ENCODE measurements around the gene ARHGAP18. TPM values are rescaled to one million over a fixed set of nuclear protein-coding genes. Genes with fewer than 3 reads are reported as not detected.

The ARHGAP18 gene
- total RNA-seq, 1 donor from 2014 or later = 38.6 TPM

DNA sequence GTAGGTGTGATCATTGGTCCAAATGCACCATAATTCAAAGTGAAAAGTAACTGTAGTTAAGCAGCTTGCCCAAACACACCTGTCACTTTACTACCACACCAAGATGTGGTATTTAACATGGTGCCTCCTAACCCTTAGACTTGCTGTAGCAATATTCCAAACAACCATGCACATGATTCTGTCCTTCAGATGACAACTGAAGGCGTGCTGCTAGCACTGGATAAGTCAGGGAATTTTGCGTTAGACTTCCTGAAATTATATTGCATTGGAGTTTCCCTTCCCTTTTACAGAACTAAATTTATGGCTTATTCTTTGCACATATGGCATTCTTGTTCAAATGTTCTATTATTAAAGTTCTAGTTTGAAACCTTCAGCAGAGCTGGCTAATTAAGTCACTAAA lies 106.2 kb downstream of the ARHGAP18 start:
- Mint-ChIP-seq H3K9me3 (ENCODE audit: unreplicated experiment) (no peaks in the 10 kb centered on the region), H3K36me3 (ENCODE audit: low read depth, unreplicated experiment) (peaks cover 3% of the 10 kb centered on the region), H3K27ac (ENCODE audit: unreplicated experiment) (no peak overlapping the region), H3K4me3 (ENCODE audit: unreplicated experiment) (no peak overlapping the region), H3K4me1 (ENCODE audit: low read depth, unreplicated experiment) (peaks cover 7% of the 10 kb centered on the region), H3K27me3 (ENCODE audit: low read depth, unreplicated experiment) (no peaks in the 10 kb centered on the region)
- Histone ChIP-seq H2AFZ (ENCODE audit: low read depth, low read length) (no peak overlapping the region), H3K4me2 (ENCODE audit: low read length) (no peak overlapping the region), H3K4me1 (ENCODE audit: insufficient read depth, low read length) (peaks cover 10% of the 10 kb centered on the region), H3K9ac (ENCODE audit: low read length) (no peak overlapping the region), H4K20me1 (ENCODE audit: insufficient read depth, low read length) (no peaks in the 10 kb centered on the region), H3K4me3 (ENCODE audit: insufficient read depth, low read depth, low read length) (no peak overlapping the region), H3K27ac (ENCODE audit: low read depth, low read length) (no peak overlapping the region), H3K36me3 (ENCODE audit: insufficient read depth, low read length) (peaks cover 3% of the 10 kb centered on the region), H3K79me2 (ENCODE audit: insufficient read depth, low read length) (no peaks in the 10 kb centered on the region), H3K9me3 (ENCODE audit: insufficient read depth, low read depth, low read length) (no peaks in the 10 kb centered on the region), H3K27me3 (ENCODE audit: insufficient read depth, low read length) (no peaks in the 10 kb centered on the region)
- FAIRE-seq (no peak), DNase-seq (ENCODE audit: low read depth) (no peak)
- TF ChIP-seq CTCF (IDR thresholded peaks at IDR 0.05; ENCODE audit: insufficient read depth, low read depth, low read length) = no peak
- TF ChIP-seq EZH2 (IDR thresholded peaks at IDR 0.05; ENCODE audit: insufficient read depth, low read length) = no peak

- no peaks in the 10 kb centered on the region for H3K9me3 Mint-ChIP-seq (ENCODE audit: unreplicated experiment)
- no peak overlapping the region for H3K4me3 Mint-ChIP-seq (ENCODE audit: unreplicated experiment)
- no peak overlapping the region for H3K4me2 ChIP-seq (ENCODE audit: low read length)
- no peak overlapping the region for H2AFZ ChIP-seq (ENCODE audit: low read depth, low read length)
- FAIRE-seq (no peak), DNase-seq (ENCODE audit: low read depth) (no peak)
- peaks cover 4% of the 10 kb centered on the region for H3K36me3 ChIP-seq (ENCODE audit: insufficient read depth, low read length)
- H3K9ac ChIP-seq (ENCODE audit: low read length) = no peak overlapping the region
- no peaks in the 10 kb centered on the region for H3K36me3 Mint-ChIP-seq (ENCODE audit: low read depth, unreplicated experiment)
- H3K27ac ChIP-seq (ENCODE audit: low read depth, low read length) = no peak overlapping the region
- H3K4me1 Mint-ChIP-seq (ENCODE audit: low read depth, unreplicated experiment) = peaks cover 4% of the 10 kb centered on the region
- no peaks in the 10 kb centered on the region for H3K4me1 ChIP-seq (ENCODE audit: insufficient read depth, low read length)
- no peak overlapping the region for H3K4me3 ChIP-seq (ENCODE audit: insufficient read depth, low read depth, low read length)
- no peaks in the 10 kb centered on the region for H3K79me2 ChIP-seq (ENCODE audit: insufficient read depth, low read length)
- H3K27me3 ChIP-seq (ENCODE audit: insufficient read depth, low read length) = no peaks in the 10 kb centered on the region
- no peaks in the 10 kb centered on the region for H3K27me3 Mint-ChIP-seq (ENCODE audit: low read depth, unreplicated experiment)
- no peaks in the 10 kb centered on the region for H3K9me3 ChIP-seq (ENCODE audit: insufficient read depth, low read depth, low read length)
- TF ChIP-seq EZH2 (IDR thresholded peaks at IDR 0.05; ENCODE audit: insufficient read depth, low read length) (no peak), CTCF (IDR thresholded peaks at IDR 0.05; ENCODE audit: insufficient read depth, low read depth, low read length) (no peak)
- no peaks in the 10 kb centered on the region for H4K20me1 ChIP-seq (ENCODE audit: insufficient read depth, low read length)
- no peak overlapping the region for H3K27ac Mint-ChIP-seq (ENCODE audit: unreplicated experiment)
Measured at GRCh38 chr6:129601323-129601722, 108.7 kb downstream of the ARHGAP18 start.

GRCh38 chr6:129599467-129599866 lies 110.5 kb downstream of the ARHGAP18 start:
- H3K27ac Mint-ChIP-seq (ENCODE audit: unreplicated experiment) = no peak overlapping the region
- no peaks in the 10 kb centered on the region for H3K79me2 ChIP-seq (ENCODE audit: insufficient read depth, low read length)

More at GRCh38 chr6:129599467-129599866, 110.5 kb downstream of the ARHGAP18 start:
- Histone ChIP-seq H3K27ac (ENCODE audit: low read depth, low read length) (no peak overlapping the region), H2AFZ (ENCODE audit: low read depth, low read length) (no peak overlapping the region), H3K4me1 (ENCODE audit: insufficient read depth, low read length) (no peaks in the 10 kb centered on the region), H3K4me2 (ENCODE audit: low read length) (no peak overlapping the region), H3K4me3 (ENCODE audit: insufficient read depth, low read depth, low read length) (no peak overlapping the region), H3K9me3 (ENCODE audit: insufficient read depth, low read depth, low read length) (no peaks in the 10 kb centered on the region), H4K20me1 (ENCODE audit: insufficient read depth, low read length) (no peaks in the 10 kb centered on the region), H3K9ac (ENCODE audit: low read length) (no peak overlapping the region), H3K36me3 (ENCODE audit: insufficient read depth, low read length) (peaks cover 4% of the 10 kb centered on the region), H3K27me3 (ENCODE audit: insufficient read depth, low read length) (no peaks in the 10 kb centered on the region)
- DNase-seq (ENCODE audit: low read depth) (no peak), FAIRE-seq (no peak)
- Mint-ChIP-seq H3K9me3 (ENCODE audit: unreplicated experiment) (no peaks in the 10 kb centered on the region), H3K4me1 (ENCODE audit: low read depth, unreplicated experiment) (peaks cover 4% of the 10 kb centered on the region), H3K4me3 (ENCODE audit: unreplicated experiment) (no peak overlapping the region), H3K27me3 (ENCODE audit: low read depth, unreplicated experiment) (no peaks in the 10 kb centered on the region), H3K36me3 (ENCODE audit: low read depth, unreplicated experiment) (no peaks in the 10 kb centered on the region)
- no peak for TF ChIP-seq EZH2 (IDR thresholded peaks at IDR 0.05; ENCODE audit: insufficient read depth, low read length)
- no peak for TF ChIP-seq CTCF (IDR thresholded peaks at IDR 0.05; ENCODE audit: insufficient read depth, low read depth, low read length)
